ENCODE data around the gene MARVELD1. TPM values are rescaled to one million over a fixed set of nuclear protein-coding genes. Genes with fewer than 3 reads are reported as not detected.
A peak's percentile ranks its signal among the peaks of the same experiment; 100 is the strongest.

Gene MARVELD1
- total RNA-seq, 1 experiment from 2014 or later = 30.1 TPM

- Histone ChIP-seq H3K27me3 (replicated peaks; ENCODE audit: insufficient read depth, low read depth, low read length, poor library complexity) (no peaks in the 10 kb centered on the region), H3K4me1 (ENCODE audit: insufficient read depth, low read length, poor library complexity, severe bottlenecking) (no peaks in the 10 kb centered on the region), H3K36me3 (ENCODE audit: insufficient read depth, low read length, poor library complexity, severe bottlenecking) (peaks cover 17% of the 10 kb centered on the region), H3K9me3 (ENCODE audit: low read depth, low read length, poor library complexity, severe bottlenecking) (no peaks in the 10 kb centered on the region), H3K4me3 (ENCODE audit: low read depth, low read length, poor library complexity, severe bottlenecking) (no peak overlapping the region), H3K27ac (ENCODE audit: low read depth, low read length, poor library complexity, severe bottlenecking) (no peak overlapping the region)
- peak; percentile 57 for DNase-seq (ENCODE audit: low spot score)
- ChIA-PET POLR2A (ENCODE audit: low non-redundant PET) (no interaction called here), CTCF (interaction anchor here (1.6 to 1.8 kb wide), 2 partner anchors 110 kb away, joined by 5 read pairs; no protein-coding TSS in a partner anchor)
- TF ChIP-seq CTCF (conservative IDR thresholded peaks at IDR 0.05; ENCODE audit: low read depth, low read length) = peak; percentile 83
- TF ChIP-seq EZH2 (IDR thresholded peaks at IDR 0.05; ENCODE audit: borderline replicate concordance, low read depth, low read length, poor library complexity, severe bottlenecking) = no peak
- no TSS peak for BruUV-seq (replicated peaks)
- intact Hi-C loops (cut with micrococcal nuclease; ENCODE audit: unreplicated experiment) = no loop called here
Measured at GRCh38 chr10:97759158-97759887, 45.8 kb downstream of the MARVELD1 start.

GRCh38 chr10:97759946-97760345, 46.4 kb downstream of the MARVELD1 start:
- Histone ChIP-seq H3K36me3 (ENCODE audit: insufficient read depth, low read length, poor library complexity, severe bottlenecking) (peaks cover 12% of the 10 kb centered on the region), H3K4me3 (ENCODE audit: low read depth, low read length, poor library complexity, severe bottlenecking) (no peak overlapping the region), H3K27me3 (replicated peaks; ENCODE audit: insufficient read depth, low read depth, low read length, poor library complexity) (no peaks in the 10 kb centered on the region), H3K9me3 (ENCODE audit: low read depth, low read length, poor library complexity, severe bottlenecking) (no peaks in the 10 kb centered on the region), H3K27ac (ENCODE audit: low read depth, low read length, poor library complexity, severe bottlenecking) (no peak overlapping the region), H3K4me1 (ENCODE audit: insufficient read depth, low read length, poor library complexity, severe bottlenecking) (no peaks in the 10 kb centered on the region)
- TF ChIP-seq EZH2 (IDR thresholded peaks at IDR 0.05; ENCODE audit: borderline replicate concordance, low read depth, low read length, poor library complexity, severe bottlenecking) (no peak), CTCF (conservative IDR thresholded peaks at IDR 0.05; ENCODE audit: low read depth, low read length) (no peak)
- no peak for DNase-seq (ENCODE audit: low spot score)
- POLR2A ChIA-PET (ENCODE audit: low non-redundant PET) = no interaction called here
- CTCF ChIA-PET = interaction anchor here (1.6 kb wide), 1 partner anchor 109 kb away, joined by 5 read pairs; no protein-coding TSS in a partner anchor
- intact Hi-C loops (cut with micrococcal nuclease; ENCODE audit: unreplicated experiment) = no loop called here
- BruUV-seq (replicated peaks) = no TSS peak

GRCh38 chr10:97760461-97761257, 47.1 kb downstream of the MARVELD1 start:
- H3K36me3 ChIP-seq (ENCODE audit: insufficient read depth, low read length, poor library complexity, severe bottlenecking) = peaks cover 7% of the 10 kb centered on the region
- no peaks in the 10 kb centered on the region for H3K27me3 ChIP-seq (replicated peaks; ENCODE audit: insufficient read depth, low read depth, low read length, poor library complexity)
- POLR2A ChIA-PET (ENCODE audit: low non-redundant PET) = no interaction called here
- TF ChIP-seq EZH2 (IDR thresholded peaks at IDR 0.05; ENCODE audit: borderline replicate concordance, low read depth, low read length, poor library complexity, severe bottlenecking) (no peak), CTCF (conservative IDR thresholded peaks at IDR 0.05; ENCODE audit: low read depth, low read length) (no peak)
- H3K9me3 ChIP-seq (ENCODE audit: low read depth, low read length, poor library complexity, severe bottlenecking) = no peaks in the 10 kb centered on the region
- CTCF ChIA-PET = interaction anchor here (1.2 to 1.6 kb wide), 2 partner anchors 15 to 109 kb away, joined by 3 to 5 read pairs; no protein-coding TSS in a partner anchor
- no peaks in the 10 kb centered on the region for H3K4me1 ChIP-seq (ENCODE audit: insufficient read depth, low read length, poor library complexity, severe bottlenecking)
- H3K4me3 ChIP-seq (ENCODE audit: low read depth, low read length, poor library complexity, severe bottlenecking) = no peak overlapping the region
- no peak for DNase-seq (ENCODE audit: low spot score)
- no peak overlapping the region for H3K27ac ChIP-seq (ENCODE audit: low read depth, low read length, poor library complexity, severe bottlenecking)
- intact Hi-C loops (cut with micrococcal nuclease; ENCODE audit: unreplicated experiment) = no loop called here
- BruUV-seq (replicated peaks) = TSS peak; percentile 39

Data from A673 (cell line).